AG09309 (cell line): Measurements from ENCODE around the gene PTPRN2.

Experiments
- DNase-seq: peaks from one replicate; pipeline ENCODE4 v3.0.0-alpha.2; 2010; ENCODE audit warnings: low read depth
- H3K4me3 ChIP-seq: 2 replicates; pipeline ENCODE4 v1.5.1; 2011; ENCODE audit warnings: mild to moderate bottlenecking, low read depth, low read length, moderate library complexity; ENCODE audit not compliant: control insufficient read depth
- CTCF ChIP-seq: IDR thresholded peaks from 2 replicates; pipeline ENCODE4 v1.5.1; 2011; ENCODE audit warnings: mild to moderate bottlenecking, low read depth, low read length, inconsistent platforms; ENCODE audit not compliant: insufficient read depth, control insufficient read depth; ENCODE audit errors: missing control alignments

PTPRN2 gene

GRCh38 chr7:157876469-157877285 lies 710.9 kb downstream of the PTPRN2 start:
- no peak for DNase-seq
- no peak for TF ChIP-seq CTCF

DNA sequence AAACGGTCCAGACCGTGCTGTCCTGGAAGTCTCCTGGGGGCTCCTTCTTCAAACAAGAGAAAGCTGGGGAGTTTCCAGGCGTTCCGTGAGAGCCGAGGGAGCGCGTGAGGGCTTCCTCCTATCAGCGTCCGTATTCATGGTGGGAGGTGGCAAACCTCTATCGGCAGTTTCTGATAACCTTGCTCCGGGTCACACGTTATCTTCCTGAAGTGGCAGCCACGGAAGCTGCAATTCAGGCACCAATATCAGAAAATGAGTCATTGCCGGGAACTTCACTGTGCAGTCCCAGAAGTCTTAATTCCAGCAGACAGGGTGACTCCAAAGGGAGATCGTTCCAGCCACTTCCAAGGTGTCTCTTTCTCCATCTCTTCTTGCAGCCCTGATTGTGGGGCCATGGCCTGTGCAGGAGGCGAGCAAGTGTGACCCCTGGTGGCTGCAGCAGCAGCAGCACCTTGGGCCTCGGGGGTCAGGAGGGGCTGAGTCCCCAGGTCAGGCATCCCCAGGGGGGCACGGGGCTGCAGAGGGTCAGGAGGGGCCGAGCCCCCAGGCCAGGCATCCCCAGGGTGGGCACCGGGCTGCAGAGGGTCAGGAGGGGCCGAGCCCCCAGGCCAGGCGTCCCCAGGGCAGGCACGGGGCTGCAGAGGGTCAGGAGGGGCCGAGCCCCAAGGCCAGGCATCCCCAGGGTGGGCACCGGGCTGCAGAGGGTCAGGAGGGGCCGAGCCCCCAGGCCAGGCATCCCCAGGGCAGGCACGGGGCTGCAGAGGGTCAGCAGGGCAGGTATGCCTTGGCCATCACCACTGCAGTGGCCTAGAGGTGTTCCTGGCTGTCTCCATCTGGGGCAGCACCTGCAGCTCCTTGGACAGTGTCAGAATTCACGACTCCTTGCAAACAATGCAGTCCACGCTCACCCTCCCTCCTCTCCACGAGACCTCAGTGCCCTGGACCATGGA lies 712.1 kb downstream of the PTPRN2 start:
- no peak overlapping the region for H3K4me3 ChIP-seq
- DNase-seq, result no peak
- TF ChIP-seq CTCF, result no peak

More at GRCh38 chr7:157876469-157877285, 710.9 kb downstream of the PTPRN2 start:
- no peak overlapping the region for H3K4me3 ChIP-seq

DNA sequence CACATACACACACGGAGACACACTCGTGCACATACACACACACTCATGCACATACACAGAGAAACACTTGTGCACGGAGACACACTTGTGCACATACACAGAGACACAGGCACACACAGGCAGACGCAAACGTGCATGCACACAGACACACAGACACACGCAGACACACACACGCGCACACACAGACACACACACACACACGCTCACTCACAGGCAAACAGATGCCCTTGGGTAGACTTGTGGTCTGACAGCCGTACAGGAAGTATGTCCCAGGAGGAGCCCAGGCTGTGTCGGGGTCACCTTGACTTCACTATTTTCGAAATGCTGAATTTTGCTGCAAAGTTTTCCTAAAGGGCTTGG lies 712.8 kb downstream of the PTPRN2 start:
- no peak for DNase-seq
- H3K4me3 ChIP-seq, result no peak overlapping the region

GRCh38 chr7:157874208-157874816 lies 713.3 kb downstream of the PTPRN2 start:
- H3K4me3 ChIP-seq, result no peak overlapping the region
- no peak for DNase-seq
- no peak for TF ChIP-seq CTCF

More for the DNA sequence above, 712.8 kb downstream of the PTPRN2 start:
- no peak for TF ChIP-seq CTCF

- H3K4me3 ChIP-seq, result no peak overlapping the region
- DNase-seq, result no peak
- no peak for TF ChIP-seq CTCF
These were observed 714.0 kb downstream of the PTPRN2 start for GRCh38 chr7:157873664-157874063.

- no peak for TF ChIP-seq CTCF
- no peak for DNase-seq
- no peak overlapping the region for H3K4me3 ChIP-seq
These were observed 714.4 kb downstream of the PTPRN2 start for GRCh38 chr7:157873181-157873580.
